ENCODE data around the gene ATXN7L3B.
"Not testable (repeated sequence)": the region's sequence is repeated elsewhere in the genome, so short reads cannot be mapped to it uniquely, and the experiment has no call there.

Gene ATXN7L3B

GRCh38 chr12:74537707-74538385 lies at the start of gene ATXN7L3B:
Gene ATXN7L3B, plus strand, starts transcription at chr12:74537835. Its CDS starts 278 bp downstream, at chr12:74538113.
- DNase-seq (ENCODE audit: low read depth), result peak; percentile 78

GRCh38 chr12:74488134-74488533 lies 49.5 kb upstream of the ATXN7L3B start:
- no peak for DNase-seq (ENCODE audit: low read depth)

- no peak for DNase-seq (ENCODE audit: low read depth)
Measured at GRCh38 chr12:74489543-74489942, 48.1 kb upstream of the ATXN7L3B start.

- DNase-seq (ENCODE audit: low read depth), result no peak
Measured at GRCh38 chr12:74490390-74491064, 47.1 kb upstream of the ATXN7L3B start.

- DNase-seq (ENCODE audit: low read depth), result no peak
Measured at GRCh38 chr12:74491374-74491773, 46.3 kb upstream of the ATXN7L3B start.

GRCh38 chr12:74499192-74499591 lies 38.4 kb upstream of the ATXN7L3B start:
- no peak for DNase-seq (ENCODE audit: low read depth)

GRCh38 chr12:74508873-74509657 lies 28.6 kb upstream of the ATXN7L3B start:
- not testable (repeated sequence) for DNase-seq (ENCODE audit: low read depth)

GRCh38 chr12:74509886-74510285 lies 27.7 kb upstream of the ATXN7L3B start:
- no peak for DNase-seq (ENCODE audit: low read depth)

GRCh38 chr12:74514098-74514872 lies 23.4 kb upstream of the ATXN7L3B start:
- DNase-seq (ENCODE audit: low read depth), result no peak

- no peak for DNase-seq (ENCODE audit: low read depth)
Measured at GRCh38 chr12:74515849-74516248, 21.8 kb upstream of the ATXN7L3B start.

- no peak for DNase-seq (ENCODE audit: low read depth)
Measured at GRCh38 chr12:74526535-74526934, 11.1 kb upstream of the ATXN7L3B start.

- no peak for DNase-seq (ENCODE audit: low read depth)
Measured at GRCh38 chr12:74527491-74527890, 10.1 kb upstream of the ATXN7L3B start.

GRCh38 chr12:74530676-74531075 lies 7.0 kb upstream of the ATXN7L3B start:
- DNase-seq (ENCODE audit: low read depth), result no peak

GRCh38 chr12:74535536-74535935 lies 2.1 kb upstream of the ATXN7L3B start:
- no peak for DNase-seq (ENCODE audit: low read depth)

- no peak for DNase-seq (ENCODE audit: low read depth)
Measured at GRCh38 chr12:74537126-74537706, 419 bp upstream of the ATXN7L3B start.

GRCh38 chr12:74538491-74539258 lies 1.0 kb downstream of the ATXN7L3B start:
- no peak for DNase-seq (ENCODE audit: low read depth)

- DNase-seq (ENCODE audit: low read depth), result no peak
Measured at GRCh38 chr12:74539261-74539660, 1.6 kb downstream of the ATXN7L3B start.

- no peak for DNase-seq (ENCODE audit: low read depth)
Measured at GRCh38 chr12:74539765-74540526, 2.3 kb downstream of the ATXN7L3B start.

- DNase-seq (ENCODE audit: low read depth), result no peak
Measured at GRCh38 chr12:74541074-74541473, 3.4 kb downstream of the ATXN7L3B start.

- DNase-seq (ENCODE audit: low read depth), result no peak
Measured at GRCh38 chr12:74547249-74547648, 9.6 kb downstream of the ATXN7L3B start.
